GM19397 (cell line): ENCODE data around the gene RABL6.

Source experiments
- ATAC-seq: cut with Tn5 transposase; IDR thresholded peaks from one replicate; pipeline ENCODE4 v1.9.1; 2021; ENCODE audit warnings: mild to moderate bottlenecking, moderate library complexity; ENCODE audit not compliant: unreplicated experiment

RABL6 gene

DNA sequence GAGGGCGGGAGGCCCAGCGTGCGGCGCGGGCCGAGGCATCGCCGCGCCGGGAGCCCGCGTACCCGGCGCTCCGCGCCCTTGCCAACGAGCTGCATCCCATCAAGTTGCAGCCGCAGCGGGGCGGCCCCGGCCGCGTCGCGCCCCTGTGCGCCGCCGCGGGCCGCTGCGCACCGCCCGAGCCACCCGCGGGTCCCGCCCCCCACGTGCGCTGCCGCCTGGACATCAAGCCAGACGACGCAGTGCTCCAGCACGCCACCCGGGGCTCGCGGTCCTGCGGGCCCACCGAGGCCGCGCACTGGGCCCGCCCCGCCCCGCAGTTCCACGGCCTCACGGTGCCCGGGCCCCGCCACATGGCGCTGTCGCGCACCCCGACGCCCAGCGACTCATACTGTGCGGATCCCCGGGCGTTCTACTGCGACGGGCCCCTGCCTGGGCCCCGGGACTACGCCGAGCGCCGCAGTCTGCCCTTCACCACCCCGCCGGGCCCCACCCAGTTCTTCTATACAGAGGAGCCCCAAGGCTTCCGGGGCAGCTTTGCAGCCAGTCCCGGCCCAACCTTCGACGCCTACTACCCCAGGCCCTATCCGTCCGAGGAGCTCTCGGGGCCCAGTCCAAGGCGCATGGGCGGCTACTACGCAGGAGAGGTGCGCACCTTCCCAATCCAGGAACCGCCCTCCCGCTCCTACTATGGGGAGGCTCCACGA lies 37.2 kb downstream of the RABL6 start:
- no peak for ATAC-seq

DNA sequence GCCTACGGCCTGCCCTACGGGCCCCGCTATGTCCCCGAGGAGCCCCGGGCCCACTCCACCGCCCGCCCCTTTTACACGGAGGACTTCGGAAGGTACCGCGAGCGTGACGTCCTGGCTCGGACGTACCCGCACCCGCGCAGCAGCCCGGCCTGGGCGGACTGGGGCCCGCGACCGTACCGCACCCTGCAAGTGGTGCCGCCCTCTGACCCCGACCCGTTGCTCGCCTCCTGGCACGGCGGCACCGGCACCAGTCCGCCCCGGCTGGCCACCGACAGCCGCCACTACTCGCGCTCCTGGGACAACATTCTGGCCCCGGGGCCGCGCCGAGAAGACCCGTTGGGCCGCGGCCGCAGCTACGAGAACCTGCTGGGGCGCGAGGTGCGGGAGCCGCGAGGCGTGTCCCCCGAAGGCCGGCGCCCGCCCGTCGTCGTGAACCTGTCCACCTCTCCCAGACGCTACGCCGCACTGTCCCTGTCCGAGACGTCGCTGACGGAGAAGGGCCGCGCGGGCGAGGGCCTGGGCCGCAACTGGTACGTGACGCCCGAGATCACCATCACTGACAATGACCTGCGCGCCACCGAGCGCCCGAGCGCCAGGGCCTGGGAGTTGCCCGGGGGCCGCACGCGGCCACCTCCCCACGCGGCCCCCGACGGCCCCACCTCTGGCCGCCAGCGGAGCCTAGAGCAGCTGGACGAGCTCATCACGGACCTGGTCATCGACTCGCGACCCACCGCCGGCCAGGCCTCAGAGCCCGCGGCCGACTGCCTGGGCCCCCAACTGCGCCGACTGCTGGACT lies 37.9 kb downstream of the RABL6 start:
- ATAC-seq, result no peak

GRCh38 chr9:136846376-136847087 lies 38.8 kb downstream of the RABL6 start:
- ATAC-seq, result no peak

DNA sequence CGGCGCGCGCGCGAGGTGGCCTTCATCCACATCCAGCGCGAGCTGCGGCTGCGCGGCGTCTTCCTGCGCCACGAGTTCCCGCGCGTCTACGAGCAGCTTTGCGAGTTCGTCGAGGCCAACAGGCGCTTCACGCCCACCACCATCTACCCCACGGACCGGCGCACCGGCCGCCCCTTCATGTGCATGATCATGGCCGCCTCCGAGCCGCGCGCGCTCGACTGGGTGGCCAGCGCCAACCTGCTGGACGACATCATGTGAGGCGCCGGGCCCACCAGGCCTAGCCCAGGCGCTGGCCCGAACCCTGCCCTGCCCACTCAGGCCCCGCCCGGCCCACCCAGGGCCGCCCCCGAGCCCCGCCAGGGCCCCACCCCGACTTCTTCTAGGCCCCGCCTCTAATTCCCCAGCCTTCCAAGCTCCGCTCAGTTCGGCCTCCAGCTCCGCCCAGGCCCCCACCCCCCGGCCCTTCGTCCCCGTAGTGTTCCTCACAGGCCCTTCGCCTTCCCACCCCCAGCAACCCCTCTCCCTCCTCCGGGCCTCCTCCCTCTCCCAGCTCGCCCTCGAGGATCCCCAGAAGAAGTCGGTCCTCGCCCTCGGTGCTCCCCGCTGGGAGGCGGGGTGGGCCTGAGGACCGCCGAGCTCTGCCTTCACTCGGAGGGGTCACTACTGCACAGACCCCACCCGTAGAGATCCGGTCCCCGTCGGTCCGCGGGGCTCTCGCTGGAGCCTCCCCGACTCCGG lies 39.5 kb downstream of the RABL6 start:
- ATAC-seq, result no peak

DNA sequence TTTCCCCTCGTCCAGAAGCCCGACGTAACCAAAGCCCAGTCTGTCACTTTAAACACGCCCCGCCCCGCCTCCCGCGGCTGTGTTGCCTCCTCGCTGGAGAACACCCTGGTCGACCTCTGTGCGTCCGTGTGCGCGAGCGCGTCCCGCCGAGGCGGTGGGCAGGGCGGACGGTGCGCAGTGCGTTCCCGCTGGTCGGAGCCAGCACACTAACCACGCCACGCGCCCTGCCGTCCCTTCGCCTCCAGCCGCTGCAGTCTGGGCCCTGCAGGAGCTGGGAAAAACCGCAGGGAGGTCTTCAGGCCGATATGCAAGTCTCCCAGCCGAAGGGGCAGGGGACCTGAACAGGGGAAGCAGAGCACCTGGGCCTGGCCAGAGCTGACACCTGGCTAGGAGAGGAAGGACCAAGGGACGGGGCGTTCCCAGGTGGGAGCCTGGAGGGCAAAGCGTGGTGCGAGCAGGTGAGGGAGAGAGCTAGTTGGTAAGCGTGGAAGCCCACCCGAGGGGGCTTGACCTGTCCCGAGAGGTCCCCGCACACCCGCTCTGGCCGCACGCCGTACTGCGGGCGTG lies 40.2 kb downstream of the RABL6 start:
- ATAC-seq, result no peak

GRCh38 chr9:136848393-136849037 lies 40.8 kb downstream of the RABL6 start:
- ATAC-seq, result no peak

DNA sequence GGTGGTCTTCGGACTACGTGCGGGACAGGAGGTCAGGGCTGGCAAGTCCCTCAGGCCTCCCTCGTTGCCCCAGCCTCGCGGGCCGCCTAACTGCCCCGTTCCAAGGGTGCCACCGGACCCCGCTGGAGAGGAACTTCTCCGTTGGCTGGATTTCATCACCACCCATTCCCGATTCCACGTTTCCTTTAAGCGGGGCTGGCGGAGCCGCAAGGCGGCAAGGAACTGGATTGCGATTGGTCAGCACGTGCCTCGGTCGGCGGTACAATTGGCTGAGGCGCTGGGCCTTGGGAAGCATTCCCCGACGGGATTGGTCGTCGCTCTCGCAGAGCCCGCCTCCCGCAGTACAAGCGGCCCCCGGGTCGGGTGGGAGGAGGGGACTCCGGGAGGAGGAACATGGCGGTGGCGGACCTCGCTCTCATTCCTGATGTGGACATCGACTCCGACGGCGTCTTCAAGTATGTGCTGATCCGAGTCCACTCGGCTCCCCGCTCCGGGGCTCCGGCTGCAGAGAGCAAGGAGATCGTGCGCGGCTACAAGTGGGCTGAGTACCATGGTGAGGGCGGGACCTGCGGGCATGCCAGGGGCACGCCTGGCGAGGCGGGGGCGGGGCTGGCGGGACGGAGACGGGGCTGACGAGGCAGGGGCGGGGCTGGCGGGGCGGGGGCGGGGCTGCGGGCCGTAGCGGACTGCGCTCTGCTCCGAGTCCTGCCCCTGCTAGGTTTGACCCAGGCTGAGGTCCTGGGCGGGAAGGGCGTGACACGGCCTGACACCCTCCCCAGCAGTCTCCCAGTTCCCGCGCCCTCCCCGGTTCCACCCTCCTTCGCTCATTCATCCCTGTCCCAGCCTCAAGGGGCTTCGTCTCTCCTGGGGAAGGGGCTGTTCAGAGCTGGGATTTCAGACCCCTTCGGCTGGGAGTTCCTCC lies 41.6 kb downstream of the RABL6 start, which contains the start of gene PHPT1:
PHPT1 (plus strand) TSS at position 372 of the 922 bp plus-strand sequence; CDS start at position 394, 22 bp downstream.
- ATAC-seq, result peak; percentile 85

DNA sequence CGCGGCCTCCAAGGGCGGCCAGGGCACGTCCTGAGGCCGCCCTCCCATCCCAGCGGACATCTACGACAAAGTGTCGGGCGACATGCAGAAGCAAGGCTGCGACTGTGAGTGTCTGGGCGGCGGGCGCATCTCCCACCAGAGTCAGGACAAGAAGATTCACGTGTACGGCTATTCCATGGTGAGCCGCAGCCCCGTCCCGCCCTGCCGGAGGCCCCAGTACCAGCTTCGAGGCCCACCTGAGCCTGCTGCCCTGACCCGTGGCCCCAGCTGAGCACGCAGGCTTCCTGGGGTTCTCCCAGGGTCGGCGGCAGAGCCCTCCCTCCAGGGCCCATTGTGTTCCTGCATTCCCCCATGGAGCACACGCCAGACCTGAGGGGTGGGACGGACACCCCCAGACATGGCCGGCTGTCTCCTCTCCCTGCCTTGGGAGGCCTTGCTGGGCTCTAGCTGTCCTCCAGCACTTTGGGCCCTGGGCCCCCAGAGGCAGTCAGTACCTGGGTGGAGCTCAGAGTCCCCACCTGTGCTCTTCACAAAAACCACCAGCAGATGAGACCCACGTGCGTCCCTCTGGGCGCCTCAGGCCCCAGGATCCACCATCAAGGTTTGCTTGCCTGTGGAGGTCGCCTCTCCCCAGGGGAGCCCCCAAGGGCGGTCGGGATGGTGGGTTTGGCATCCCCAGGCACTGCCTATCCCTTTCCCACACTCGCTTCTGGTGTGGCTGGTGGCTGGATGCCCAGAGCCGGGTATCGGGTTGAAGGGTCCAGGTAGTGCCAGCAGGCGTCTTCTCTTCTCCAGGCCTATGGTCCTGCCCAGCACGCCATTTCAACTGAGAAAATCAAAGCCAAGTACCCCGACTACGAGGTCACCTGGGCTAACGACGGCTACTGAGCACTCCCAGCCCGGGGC lies 42.5 kb downstream of the RABL6 start:
- no peak for ATAC-seq

DNA sequence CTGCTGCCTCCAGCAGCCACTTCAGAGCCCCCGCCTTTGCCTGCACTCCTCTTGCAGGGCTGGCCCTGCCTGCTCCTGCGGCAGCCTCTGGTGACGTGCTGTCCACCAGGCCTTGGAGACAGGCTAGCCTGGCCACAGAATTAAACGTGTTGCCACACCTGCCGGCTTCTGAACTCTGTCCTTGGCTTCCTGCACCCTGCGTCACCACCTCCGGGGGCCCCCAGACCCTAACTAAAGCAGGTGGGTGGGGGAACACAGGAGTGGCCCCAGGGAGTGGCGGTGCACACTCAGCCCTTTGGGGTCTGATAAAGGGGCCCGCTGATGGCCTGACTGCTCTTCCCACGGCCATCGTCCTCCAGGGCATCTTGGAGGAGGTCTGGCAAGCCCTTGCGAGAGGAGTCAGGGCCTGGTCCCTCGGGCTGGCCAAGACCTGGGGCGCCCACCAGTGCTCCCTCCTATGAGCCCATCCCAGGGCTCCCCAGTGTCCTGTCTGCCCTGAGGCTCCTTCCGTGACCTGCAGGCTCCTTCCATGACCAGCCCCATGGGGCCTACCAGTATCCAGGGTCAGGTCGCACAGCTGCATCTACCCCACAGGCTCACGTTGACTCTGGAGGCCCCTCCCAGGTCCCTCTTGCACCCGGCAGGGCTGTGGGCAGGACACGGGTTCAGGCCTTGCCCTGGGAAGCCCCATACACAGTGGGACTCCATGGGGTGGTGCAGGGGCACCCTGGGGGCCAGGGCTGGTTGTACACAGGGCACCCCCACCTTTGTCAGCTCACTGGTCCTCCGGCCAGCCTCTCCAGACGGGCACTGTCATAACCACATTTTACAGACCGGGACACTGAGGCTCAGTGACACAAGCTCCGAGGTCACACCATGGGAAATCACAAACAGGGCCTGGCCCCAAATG lies 43.4 kb downstream of the RABL6 start:
- no peak for ATAC-seq

- ATAC-seq, result no peak
Observed at GRCh38 chr9:136851941-136852663, 44.4 kb downstream of the RABL6 start, which contains the start of gene MAMDC4. Gene MAMDC4, plus strand, starts transcription at chr9:136852346. Its CDS starts 71 bp downstream, at chr9:136852417.

- no peak for ATAC-seq
Observed at GRCh38 chr9:136852664-136853595, 45.2 kb downstream of the RABL6 start.

DNA sequence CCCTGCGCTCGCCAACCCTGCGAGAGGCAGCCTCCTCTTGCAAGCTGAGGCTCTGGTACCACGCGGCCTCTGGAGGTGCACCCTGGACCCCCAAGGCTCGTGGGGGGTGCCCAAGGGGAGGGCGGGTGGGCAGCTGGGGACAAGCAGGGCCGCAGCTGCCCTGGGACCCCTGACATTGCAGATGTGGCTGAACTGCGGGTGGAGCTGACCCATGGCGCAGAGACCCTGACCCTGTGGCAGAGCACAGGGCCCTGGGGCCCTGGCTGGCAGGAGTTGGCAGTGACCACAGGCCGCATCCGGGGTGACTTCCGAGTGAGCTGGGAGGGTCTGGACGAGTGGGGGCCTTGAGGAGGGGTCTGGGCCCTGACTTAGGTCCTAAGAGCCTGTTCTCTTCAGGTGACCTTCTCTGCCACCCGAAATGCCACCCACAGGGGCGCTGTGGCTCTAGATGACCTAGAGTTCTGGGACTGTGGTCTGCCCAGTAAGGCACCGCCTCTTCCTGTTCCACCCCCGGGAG lies 45.9 kb downstream of the RABL6 start:
- no peak for ATAC-seq

DNA sequence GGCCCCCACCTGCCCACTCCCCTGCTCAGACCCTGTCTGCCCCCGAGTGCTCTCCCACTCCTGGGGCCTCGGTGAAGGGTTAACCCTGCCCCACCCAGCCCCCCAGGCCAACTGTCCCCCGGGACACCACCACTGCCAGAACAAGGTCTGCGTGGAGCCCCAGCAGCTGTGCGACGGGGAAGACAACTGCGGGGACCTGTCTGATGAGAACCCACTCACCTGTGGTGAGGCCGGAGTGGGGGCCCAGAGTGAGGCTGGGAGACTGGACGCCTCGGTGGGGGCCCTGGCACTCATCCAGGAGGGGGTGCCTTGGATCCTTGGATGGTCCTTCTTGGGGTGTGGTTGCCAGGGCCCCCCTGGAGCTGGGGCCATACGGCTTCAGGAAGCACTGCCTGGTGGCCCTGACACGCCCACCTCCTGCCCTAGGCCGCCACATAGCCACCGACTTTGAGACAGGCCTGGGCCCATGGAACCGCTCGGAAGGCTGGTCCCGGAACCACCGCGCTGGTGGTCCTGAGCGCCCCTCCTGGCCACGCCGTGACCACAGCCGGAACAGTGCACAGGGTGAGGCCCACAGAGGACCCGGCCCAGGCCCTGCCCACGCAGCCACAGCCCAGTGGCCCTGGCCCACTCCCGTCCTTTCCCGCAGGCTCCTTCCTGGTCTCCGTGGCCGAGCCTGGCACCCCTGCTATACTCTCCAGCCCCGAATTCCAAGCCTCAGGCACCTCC lies 46.5 kb downstream of the RABL6 start:
- no peak for ATAC-seq

GRCh38 chr9:136854842-136855460 lies 47.2 kb downstream of the RABL6 start:
- no peak for ATAC-seq
